ENCODE data around the gene RABEP1. TPM values are rescaled to one million over a fixed set of nuclear protein-coding genes. Genes with fewer than 3 reads are reported as not detected.
A peak's percentile ranks its signal among the peaks of the same experiment; 100 is the strongest.

The RABEP1 gene
- total RNA-seq, 1 experiment from 2014 or later = 21.8 TPM

- Mint-ChIP-seq H3K27ac (ENCODE audit: unreplicated experiment) (no peak overlapping the region), H3K36me3 (ENCODE audit: insufficient read depth, unreplicated experiment) (no peaks in the 10 kb centered on the region), H3K4me1 (ENCODE audit: low read depth, unreplicated experiment) (no peaks in the 10 kb centered on the region), H3K27me3 (ENCODE audit: insufficient read depth, unreplicated experiment) (no peaks in the 10 kb centered on the region), H3K9me3 (ENCODE audit: unreplicated experiment) (no peaks in the 10 kb centered on the region), H3K4me3 (ENCODE audit: unreplicated experiment) (no peak overlapping the region)
- ChIA-PET CTCF (interaction anchor here (1.1 kb wide), 1 partner anchor 193 kb away, joined by 5 read pairs; no protein-coding TSS in a partner anchor), POLR2A (no interaction called here)
- TF ChIP-seq CTCF (IDR thresholded peaks at IDR 0.05; ENCODE audit: insufficient read depth in 1 of 2, low read depth in 1 of 2, low read length in 1 of 2, severe bottlenecking in 1 of 2, unreplicated experiment in 1 of 2) = peak; percentile 34 to 43
- peak; percentile 38 to 50 for DNase-seq
- intact Hi-C loops (cut with micrococcal nuclease; ENCODE audit: unreplicated experiment) = loop anchor here (1.0 kb wide), 1 partner anchor 58 kb away; no protein-coding TSS in a partner anchor
- Histone ChIP-seq H3K36me3 (ENCODE audit: control insufficient read depth, insufficient read depth, low read length) (no peaks in the 10 kb centered on the region), H3K9me3 (no peaks in the 10 kb centered on the region), H3K27me3 (replicated peaks; ENCODE audit: control insufficient read depth, insufficient read depth, low read length) (no peaks in the 10 kb centered on the region), H3K4me1 (no peaks in the 10 kb centered on the region), H3K4me3 (ENCODE audit: low read depth, low read length) (no peak overlapping the region)
- BruUV-seq (replicated peaks) = no TSS peak
Observed at GRCh38 chr17:5249615-5250014, 32.5 kb upstream of the RABEP1 start.

DNA sequence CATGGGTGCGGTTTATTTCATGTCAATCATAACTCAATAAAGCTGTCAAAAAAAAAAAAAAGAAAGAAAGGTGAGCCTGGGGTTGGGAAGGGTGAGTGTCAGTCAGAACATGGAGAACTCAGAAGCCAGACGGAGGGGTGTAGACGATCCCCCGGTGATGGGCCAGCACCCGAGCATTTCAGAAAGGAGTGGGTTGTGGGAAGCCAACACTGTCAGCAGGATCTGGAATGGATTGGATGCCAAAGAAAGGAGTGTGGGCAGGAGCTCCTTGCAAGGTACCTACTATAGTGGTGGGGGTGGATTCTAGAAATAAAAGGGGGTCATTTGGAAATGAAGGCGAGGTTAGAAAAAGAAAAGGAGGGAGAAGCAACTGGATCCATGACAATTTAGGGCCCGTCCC lies 27.7 kb upstream of the RABEP1 start:
- BruUV-seq (replicated peaks) = no TSS peak
- DNase-seq = no peak
- Mint-ChIP-seq H3K9me3 (ENCODE audit: unreplicated experiment) (no peaks in the 10 kb centered on the region), H3K36me3 (ENCODE audit: insufficient read depth, unreplicated experiment) (no peaks in the 10 kb centered on the region), H3K4me1 (ENCODE audit: low read depth, unreplicated experiment) (no peaks in the 10 kb centered on the region), H3K27ac (ENCODE audit: unreplicated experiment) (no peak overlapping the region), H3K27me3 (ENCODE audit: insufficient read depth, unreplicated experiment) (no peaks in the 10 kb centered on the region), H3K4me3 (ENCODE audit: unreplicated experiment) (no peak overlapping the region)
- Histone ChIP-seq H3K36me3 (ENCODE audit: control insufficient read depth, insufficient read depth, low read length) (no peaks in the 10 kb centered on the region), H3K27me3 (replicated peaks; ENCODE audit: control insufficient read depth, insufficient read depth, low read length) (no peaks in the 10 kb centered on the region), H3K4me1 (no peaks in the 10 kb centered on the region), H3K9me3 (no peaks in the 10 kb centered on the region), H3K4me3 (ENCODE audit: low read depth, low read length) (no peak overlapping the region)
- intact Hi-C loops (cut with micrococcal nuclease; ENCODE audit: unreplicated experiment) = no loop called here
- CTCF ChIA-PET = no interaction called here
- POLR2A ChIA-PET = no interaction called here
- no peak for TF ChIP-seq CTCF (IDR thresholded peaks at IDR 0.05; ENCODE audit: insufficient read depth in 1 of 2, low read depth in 1 of 2, low read length in 1 of 2, severe bottlenecking in 1 of 2, unreplicated experiment in 1 of 2)

DNA sequence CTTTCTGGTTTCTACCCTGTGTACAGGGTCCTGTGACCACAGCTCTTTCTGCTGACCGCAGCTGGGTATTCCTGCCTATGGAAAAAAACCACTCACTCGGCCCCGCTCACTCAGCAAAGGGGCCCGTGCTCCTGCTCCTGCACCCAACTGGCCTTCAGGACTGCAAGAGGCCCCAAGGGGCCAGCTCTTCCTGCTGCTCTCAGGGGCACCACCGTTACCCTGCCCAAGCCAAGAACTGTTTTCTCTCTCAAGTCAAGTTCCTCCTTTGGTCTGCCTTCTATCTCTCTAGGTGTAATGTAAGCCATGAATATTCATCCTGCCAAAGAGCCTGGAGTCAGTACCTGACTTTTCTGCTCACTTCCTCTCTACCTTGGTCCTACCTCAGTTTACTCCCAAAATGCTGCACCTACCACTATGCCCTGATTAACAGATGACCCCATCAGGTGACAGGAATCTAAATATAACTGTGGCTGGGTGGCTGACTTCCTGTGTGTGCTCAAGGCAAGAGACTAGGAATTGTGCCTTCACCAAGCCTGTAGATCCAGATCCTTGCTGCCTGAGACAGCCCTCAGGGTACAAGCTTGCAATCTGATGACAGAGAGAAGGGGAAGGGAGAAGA lies 27.1 kb upstream of the RABEP1 start:
- no peak overlapping the region for H3K27ac Mint-ChIP-seq (ENCODE audit: unreplicated experiment)
- no peak for DNase-seq
- H3K36me3 ChIP-seq (ENCODE audit: control insufficient read depth, insufficient read depth, low read length) = no peaks in the 10 kb centered on the region
- intact Hi-C loops (cut with micrococcal nuclease; ENCODE audit: unreplicated experiment) = no loop called here
- H3K4me3 Mint-ChIP-seq (ENCODE audit: unreplicated experiment) = no peak overlapping the region
- no peaks in the 10 kb centered on the region for H3K27me3 ChIP-seq (replicated peaks; ENCODE audit: control insufficient read depth, insufficient read depth, low read length)
- H3K4me1 ChIP-seq = no peaks in the 10 kb centered on the region
- no TSS peak for BruUV-seq (replicated peaks)
- H3K4me3 ChIP-seq (ENCODE audit: low read depth, low read length) = no peak overlapping the region
- no peak for TF ChIP-seq CTCF (IDR thresholded peaks at IDR 0.05; ENCODE audit: insufficient read depth in 1 of 2, low read depth in 1 of 2, low read length in 1 of 2, severe bottlenecking in 1 of 2, unreplicated experiment in 1 of 2)
- ChIA-PET POLR2A (no interaction called here), CTCF (no interaction called here)
- H3K36me3 Mint-ChIP-seq (ENCODE audit: insufficient read depth, unreplicated experiment) = no peaks in the 10 kb centered on the region
- no peaks in the 10 kb centered on the region for H3K27me3 Mint-ChIP-seq (ENCODE audit: insufficient read depth, unreplicated experiment)
- H3K9me3 ChIP-seq = no peaks in the 10 kb centered on the region
- H3K4me1 Mint-ChIP-seq (ENCODE audit: low read depth, unreplicated experiment) = no peaks in the 10 kb centered on the region
- H3K9me3 Mint-ChIP-seq (ENCODE audit: unreplicated experiment) = no peaks in the 10 kb centered on the region
